H9 (cell line): ENCODE measurements around the gene EIF3D. TPM values are rescaled to one million over a fixed set of nuclear protein-coding genes. Genes with fewer than 3 reads are reported as not detected.
"Not testable (repeated sequence)": the region's sequence is repeated elsewhere in the genome, so short reads cannot be mapped to it uniquely, and the experiment has no call there.

ENCODE experiments used
- DNase-seq: peaks from one replicate; pipeline ENCODE4 v3.0.0-alpha.2; 2017
- H2AFZ ChIP-seq: one replicate; pipeline ENCODE4 v1.6.1; 2013; ENCODE audit warnings: mild to moderate bottlenecking, low read length, control low read depth, moderate library complexity
- H2AK5ac ChIP-seq: 2 replicates; pipeline ENCODE4 v1.6.1; 2013; ENCODE audit warnings: low read length, control low read depth, mixed read lengths; ENCODE audit not compliant: insufficient read length
- H2BK120ac ChIP-seq: one replicate; pipeline ENCODE4 v1.6.1; 2013; ENCODE audit warnings: low read depth, mild to moderate bottlenecking, low read length, control low read depth, inconsistent platforms; ENCODE audit not compliant: poor library complexity, severe bottlenecking
- H2BK12ac ChIP-seq: 2 replicates; pipeline ENCODE4 v1.6.1; 2013; ENCODE audit warnings: low read length, control low read depth, mixed read lengths, low read depth; ENCODE audit not compliant: insufficient read length
- H2BK15ac ChIP-seq: 2 replicates; pipeline ENCODE4 v1.6.1; 2013; ENCODE audit warnings: low read depth, low read length, control low read depth
- H2BK20ac ChIP-seq: one replicate; pipeline ENCODE4 v1.6.1; 2013; ENCODE audit warnings: low read depth, mild to moderate bottlenecking, low read length, control low read depth, inconsistent platforms; ENCODE audit not compliant: poor library complexity, severe bottlenecking
- H2BK5ac ChIP-seq: 2 replicates; pipeline ENCODE4 v1.6.1; 2013; ENCODE audit warnings: low read length, control low read depth, mixed read lengths; ENCODE audit not compliant: insufficient read length
- H3K14ac ChIP-seq: 2 replicates; pipeline ENCODE4 v1.6.1; 2013; ENCODE audit warnings: low read length, control low read depth; ENCODE audit not compliant: insufficient read depth
- H3K18ac ChIP-seq: 2 replicates; pipeline ENCODE4 v1.6.1; 2013; ENCODE audit warnings: low read depth, mild to moderate bottlenecking, mixed read lengths, low read length, control low read depth; ENCODE audit not compliant: insufficient read length
- H3K23ac ChIP-seq: 2 replicates; pipeline ENCODE4 v1.6.1; 2013; ENCODE audit warnings: low read length, control low read depth, mixed read lengths, low read depth; ENCODE audit not compliant: insufficient read length
- H3K23me2 ChIP-seq: 2 replicates; pipeline ENCODE4 v1.6.1; 2013; ENCODE audit warnings: low read depth, mild to moderate bottlenecking, mixed read lengths, low read length, control low read depth; ENCODE audit not compliant: insufficient read length, poor library complexity, severe bottlenecking
- H3K27ac ChIP-seq: 2 replicates; pipeline ENCODE4 v1.5.1; 2013; ENCODE audit warnings: low read length, control low read depth, mixed read lengths, low read depth; ENCODE audit not compliant: insufficient read length
- H3K27me3 ChIP-seq: 2 replicates; pipeline ENCODE4 v1.6.1; 2013; ENCODE audit warnings: low read length, control low read depth, inconsistent platforms; ENCODE audit not compliant: insufficient read depth
- H3K4ac ChIP-seq: 2 replicates; pipeline ENCODE4 v1.6.1; 2013; ENCODE audit warnings: low read depth, mild to moderate bottlenecking, control low read depth, inconsistent platforms, low read length, moderate library complexity
- H3K4me1 ChIP-seq: 2 replicates; pipeline ENCODE4 v1.6.1; 2013; ENCODE audit warnings: low read length, control low read depth, inconsistent platforms; ENCODE audit not compliant: insufficient read depth
- H3K4me2 ChIP-seq: 2 replicates; pipeline ENCODE4 v1.6.1; 2013; ENCODE audit warnings: low read length, control low read depth, mixed read lengths; ENCODE audit not compliant: insufficient read length, insufficient read depth
- H3K56ac ChIP-seq: 2 replicates; pipeline ENCODE4 v1.6.1; 2013; ENCODE audit warnings: low read depth, mild to moderate bottlenecking, mixed read lengths, low read length, control low read depth; ENCODE audit not compliant: insufficient read length
- H3K79me1 ChIP-seq: 2 replicates; pipeline ENCODE4 v1.6.1; 2013; ENCODE audit warnings: low read depth, mild to moderate bottlenecking, moderate library complexity, low read length, control low read depth, inconsistent platforms; ENCODE audit not compliant: insufficient read depth, poor library complexity, severe bottlenecking
- H3K79me2 ChIP-seq: 2 replicates; pipeline ENCODE4 v1.6.1; 2013; ENCODE audit warnings: low read length, control low read depth, inconsistent platforms; ENCODE audit not compliant: insufficient read depth
- H3K9ac ChIP-seq: 2 replicates; pipeline ENCODE4 v1.6.1; 2013; ENCODE audit warnings: low read length, control low read depth, mixed read lengths; ENCODE audit not compliant: insufficient read length; ENCODE audit errors: extremely low read depth
- H3K9me3 ChIP-seq: one replicate; pipeline ENCODE4 v1.6.1; 2013; ENCODE audit warnings: low read depth, low read length, inconsistent platforms; ENCODE audit not compliant: control insufficient read depth
- H3T11ph ChIP-seq: one replicate; pipeline ENCODE4 v1.6.1; 2013; ENCODE audit warnings: mild to moderate bottlenecking, low read length, control low read depth, inconsistent platforms
- H4K20me1 ChIP-seq: one replicate; pipeline ENCODE4 v1.6.1; 2013; ENCODE audit not compliant: control insufficient read depth, insufficient read length, insufficient read depth
- H4K5ac ChIP-seq: 2 replicates; pipeline ENCODE4 v1.6.1; 2013; ENCODE audit warnings: low read depth, mild to moderate bottlenecking, mixed read lengths, low read length, control low read depth; ENCODE audit not compliant: insufficient read length
- H4K8ac ChIP-seq: replicated peaks from 2 replicates; pipeline ENCODE4 v1.6.1; 2013; ENCODE audit warnings: low read length, control low read depth, mixed read lengths, low read depth; ENCODE audit not compliant: insufficient read length
- H4K91ac ChIP-seq: 2 replicates; pipeline ENCODE4 v1.6.1; 2013; ENCODE audit warnings: low read depth, mild to moderate bottlenecking, moderate library complexity, mixed read lengths, low read length, control low read depth; ENCODE audit not compliant: insufficient read length
- H3K27ac Mint-ChIP-seq, 3 experiments: 2 replicates in 2 of 3; 3 replicates in 1 of 3; pipeline ENCODE4 v1.8.0; 2020 to 2021; ENCODE audit warnings: mixed read lengths in 3 of 3, mild to moderate bottlenecking in 1 of 3, moderate library complexity in 1 of 3
- H3K27me3 Mint-ChIP-seq: 2 replicates; pipeline ENCODE4 v1.8.0; 2021; ENCODE audit warnings: low read depth, mild to moderate bottlenecking, moderate library complexity, mixed read lengths
- H3K36me3 Mint-ChIP-seq, 3 experiments: 2 replicates in 2 of 3; 3 replicates in 1 of 3; pipeline ENCODE4 v1.8.0; 2020 to 2021; ENCODE audit warnings: low read depth in 3 of 3, mixed read lengths in 3 of 3; ENCODE audit not compliant: insufficient read depth in 1 of 3
- H3K4me1 Mint-ChIP-seq, 2 experiments: 2 replicates each; pipeline ENCODE4 v1.8.0; 2020; ENCODE audit warnings: mixed read lengths in 2 of 2
- H3K4me3 Mint-ChIP-seq, 2 experiments: 2 replicates in 1 of 2; 3 replicates in 1 of 2; pipeline ENCODE4 v1.8.0; 2020 to 2021; ENCODE audit warnings: mild to moderate bottlenecking in 2 of 2, mixed read lengths in 2 of 2, moderate library complexity in 1 of 2
- H3K9me3 Mint-ChIP-seq, 2 experiments: 2 replicates in 1 of 2; 3 replicates in 1 of 2; pipeline ENCODE4 v1.8.0; 2020; ENCODE audit warnings: mild to moderate bottlenecking in 2 of 2, mixed read lengths in 2 of 2, moderate library complexity in 1 of 2
- WGBS: extraction: QIAGEN DNeasy Blood & Tissue Kit; methylation state at CpG from one replicate; pipeline ENCODE4 v1.1.7; 2013; ENCODE audit warnings: missing lambda C conversion rate, low lambda C conversion rate, mixed read lengths; ENCODE audit not compliant: insufficient read length; ENCODE audit errors: extremely low coverage; 5-methylcytosine and 5-hydroxymethylcytosine counted together
- total RNA-seq: library from RNA; stranded (reverse); gene quantifications from 2 replicates; pipeline ENCODE4 v1.2.1, GENCODE V29; 2021
- TF ChIP-seq, protein P1 (sequence below): fragments of 200-600 bp; sonication (generic); conservative IDR thresholded peaks from 3 replicates; pipeline ENCODE4 v1.8.0; 2021; ENCODE audit warnings: antibody characterized with exemption, mild to moderate bottlenecking

The EIF3D gene
- total RNA-seq, 1 experiment from 2014 or later = 198 TPM

GRCh38 chr22:36536717-36537116 lies 7.8 kb upstream of the EIF3D start:
- H3K27ac ChIP-seq = no peak overlapping the region
- H2AFZ ChIP-seq = no peak overlapping the region
- no peak overlapping the region for H3K23ac ChIP-seq
- Mint-ChIP-seq H3K27ac (no peak overlapping the region), H3K36me3 (no peaks in the 10 kb centered on the region; a peak in 2 of 7 replicates), H3K9me3 (peaks cover 20% of the 10 kb centered on the region in 2 experiments), H3K27me3 (peaks cover 3% of the 10 kb centered on the region), H3K4me3 (no peak overlapping the region), H3K4me1 (peaks cover 0 to 3% of the 10 kb centered on the region in 2 experiments; a peak in 1 of 4 replicates)
- TF ChIP-seq, protein P1, sequence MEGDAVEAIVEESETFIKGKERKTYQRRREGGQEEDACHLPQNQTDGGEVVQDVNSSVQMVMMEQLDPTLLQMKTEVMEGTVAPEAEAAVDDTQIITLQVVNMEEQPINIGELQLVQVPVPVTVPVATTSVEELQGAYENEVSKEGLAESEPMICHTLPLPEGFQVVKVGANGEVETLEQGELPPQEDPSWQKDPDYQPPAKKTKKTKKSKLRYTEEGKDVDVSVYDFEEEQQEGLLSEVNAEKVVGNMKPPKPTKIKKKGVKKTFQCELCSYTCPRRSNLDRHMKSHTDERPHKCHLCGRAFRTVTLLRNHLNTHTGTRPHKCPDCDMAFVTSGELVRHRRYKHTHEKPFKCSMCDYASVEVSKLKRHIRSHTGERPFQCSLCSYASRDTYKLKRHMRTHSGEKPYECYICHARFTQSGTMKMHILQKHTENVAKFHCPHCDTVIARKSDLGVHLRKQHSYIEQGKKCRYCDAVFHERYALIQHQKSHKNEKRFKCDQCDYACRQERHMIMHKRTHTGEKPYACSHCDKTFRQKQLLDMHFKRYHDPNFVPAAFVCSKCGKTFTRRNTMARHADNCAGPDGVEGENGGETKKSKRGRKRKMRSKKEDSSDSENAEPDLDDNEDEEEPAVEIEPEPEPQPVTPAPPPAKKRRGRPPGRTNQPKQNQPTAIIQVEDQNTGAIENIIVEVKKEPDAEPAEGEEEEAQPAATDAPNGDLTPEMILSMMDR = no peak
- no peaks in the 10 kb centered on the region for H3K79me1 ChIP-seq
- H3K4ac ChIP-seq = no peak overlapping the region
- no peak overlapping the region for H4K8ac ChIP-seq
- H3T11ph ChIP-seq = no peak overlapping the region
- peaks cover 3% of the 10 kb centered on the region for H4K20me1 ChIP-seq
- H2BK15ac ChIP-seq = no peak overlapping the region
- H2AK5ac ChIP-seq = no peak overlapping the region
- H4K5ac ChIP-seq = no peak overlapping the region
- H3K4me2 ChIP-seq = no peak overlapping the region
- no peaks in the 10 kb centered on the region for H3K27me3 ChIP-seq
- H3K18ac ChIP-seq = no peak overlapping the region
- H2BK120ac ChIP-seq = no peak overlapping the region
- H2BK5ac ChIP-seq = no peak overlapping the region
- no peaks in the 10 kb centered on the region for H3K9me3 ChIP-seq
- peak; percentile 41 for DNase-seq
- H3K14ac ChIP-seq = no peak overlapping the region; the same call in 1 of the 2 replicates
- no peaks in the 10 kb centered on the region for H3K79me2 ChIP-seq
- no peak overlapping the region for H2BK12ac ChIP-seq
- no peak overlapping the region for H2BK20ac ChIP-seq
- no CpG with 5 or more reads among the region's 7 CpGs for WGBS
- H3K4me1 ChIP-seq = no peaks in the 10 kb centered on the region
- H3K56ac ChIP-seq = no peak overlapping the region
- H4K91ac ChIP-seq = no peak overlapping the region
- no peaks in the 10 kb centered on the region for H3K23me2 ChIP-seq
- no peak overlapping the region for H3K9ac ChIP-seq

- no CpG with 5 or more reads among the region's 4 CpGs for WGBS
Measured at GRCh38 chr22:36533320-36533719, 4.4 kb upstream of the EIF3D start.

More at GRCh38 chr22:36533320-36533719, 4.4 kb upstream of the EIF3D start:
- H3K9me3 Mint-ChIP-seq = peaks cover 20% of the 10 kb centered on the region in 2 experiments
- not testable (repeated sequence) for H3K27ac ChIP-seq, H3K27me3 ChIP-seq, H4K5ac ChIP-seq, H2BK120ac ChIP-seq, H2AFZ ChIP-seq, H3K18ac ChIP-seq, H3K4me3 Mint-ChIP-seq, H3K27ac Mint-ChIP-seq, H3K27me3 Mint-ChIP-seq, H2AK5ac ChIP-seq, H3K56ac ChIP-seq, H3K23ac ChIP-seq, H3K23me2 ChIP-seq, H3K79me2 ChIP-seq, H3K4me1 Mint-ChIP-seq, H2BK20ac ChIP-seq, H2BK12ac ChIP-seq, H2BK15ac ChIP-seq, H3K9me3 ChIP-seq, H2BK5ac ChIP-seq, H3K4me1 ChIP-seq, H3K14ac ChIP-seq, H4K20me1 ChIP-seq, H3K79me1 ChIP-seq, H3K9ac ChIP-seq, H3K4me2 ChIP-seq, H4K8ac ChIP-seq, H4K91ac ChIP-seq, H3K4ac ChIP-seq, H3T11ph ChIP-seq, H3K36me3 Mint-ChIP-seq, DNase-seq
